HEK293T (cell line): ENCODE measurements around the gene AIF1.

Source experiments
- BHLHE40 ChIP-seq: fragments of 450-650 bp; IDR thresholded peaks from 2 replicates; pipeline ENCODE4 v1.6.1; 2016; ENCODE audit warnings: mild to moderate bottlenecking, moderate library complexity, borderline replicate concordance
- CTBP1 ChIP-seq: fragments of 450-650 bp; IDR thresholded peaks from 2 replicates; pipeline ENCODE4 v1.6.1; 2016; ENCODE audit warnings: borderline replicate concordance
- HDGF ChIP-seq: fragments of 450-650 bp; IDR thresholded peaks from 2 replicates; pipeline ENCODE4 v1.6.1; 2017; ENCODE audit warnings: antibody characterized with exemption, borderline replicate concordance
- LEF1 ChIP-seq: fragments of 450-650 bp; IDR thresholded peaks from 2 replicates; pipeline ENCODE4 v1.6.1; 2017; ENCODE audit warnings: mild to moderate bottlenecking, borderline replicate concordance
- NFRKB ChIP-seq: fragments of 450-650 bp; IDR thresholded peaks from 2 replicates; pipeline ENCODE4 v1.6.1; 2016; ENCODE audit warnings: mild to moderate bottlenecking, moderate library complexity
- SP1 ChIP-seq: fragments of 450-650 bp; IDR thresholded peaks from 2 replicates; pipeline ENCODE4 v1.6.1; 2017
- SUZ12 ChIP-seq: fragments of 450-650 bp; IDR thresholded peaks from 2 replicates; pipeline ENCODE4 v1.6.1; 2016; ENCODE audit warnings: mild to moderate bottlenecking

DNA sequence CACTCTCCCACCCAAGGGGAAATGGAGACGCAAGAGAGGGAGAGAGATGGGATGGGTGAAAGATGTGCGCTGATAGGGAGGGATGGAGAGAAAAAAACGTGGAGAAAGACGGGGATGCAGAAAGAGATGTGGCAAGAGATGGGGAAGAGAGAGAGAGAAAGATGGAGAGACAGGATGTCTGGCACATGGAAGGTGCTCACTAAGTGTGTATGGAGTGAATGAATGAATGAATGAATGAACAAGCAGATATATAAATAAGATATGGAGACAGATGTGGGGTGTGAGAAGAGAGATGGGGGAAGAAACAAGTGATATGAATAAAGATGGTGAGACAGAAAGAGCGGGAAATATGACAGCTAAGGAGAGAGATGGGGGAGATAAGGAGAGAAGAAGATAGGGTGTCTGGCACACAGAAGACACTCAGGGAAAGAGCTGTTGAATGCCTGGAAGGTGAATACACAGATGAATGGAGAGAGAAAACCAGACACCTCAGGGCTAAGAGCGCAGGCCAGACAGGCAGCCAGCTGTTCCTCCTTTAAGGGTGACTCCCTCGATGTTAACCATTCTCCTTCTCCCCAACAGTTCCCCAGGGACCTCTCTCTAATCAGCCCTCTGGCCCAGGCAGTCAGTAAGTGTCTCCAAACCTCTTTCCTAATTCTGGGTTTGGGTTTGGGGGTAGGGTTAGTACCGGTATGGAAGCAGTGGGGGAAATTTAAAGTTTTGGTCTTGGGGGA is 38.9 kb upstream of the AIF1 start:
- no peak for TF ChIP-seq NFRKB
- no peak for TF ChIP-seq CTBP1
- TF ChIP-seq HDGF = no peak
- TF ChIP-seq LEF1 = no peak
- no peak for TF ChIP-seq BHLHE40
- TF ChIP-seq SP1 = no peak
- TF ChIP-seq SUZ12 = no peak
